ENCODE results near the gene AXDND1. TPM values are rescaled to one million over a fixed set of nuclear protein-coding genes. Genes with fewer than 3 reads are reported as not detected.

AXDND1 gene
- polyA plus RNA-seq, 1 donor from 2014 or later: 1.1 TPM

GRCh38 chr1:179440971-179441370, 75.2 kb downstream of the AXDND1 start:
- H4K20me1 ChIP-seq (ENCODE audit: insufficient read depth): no peaks in the 10 kb centered on the region
- H3K4me3 ChIP-seq (ENCODE audit: low read length): no peak overlapping the region

DNA sequence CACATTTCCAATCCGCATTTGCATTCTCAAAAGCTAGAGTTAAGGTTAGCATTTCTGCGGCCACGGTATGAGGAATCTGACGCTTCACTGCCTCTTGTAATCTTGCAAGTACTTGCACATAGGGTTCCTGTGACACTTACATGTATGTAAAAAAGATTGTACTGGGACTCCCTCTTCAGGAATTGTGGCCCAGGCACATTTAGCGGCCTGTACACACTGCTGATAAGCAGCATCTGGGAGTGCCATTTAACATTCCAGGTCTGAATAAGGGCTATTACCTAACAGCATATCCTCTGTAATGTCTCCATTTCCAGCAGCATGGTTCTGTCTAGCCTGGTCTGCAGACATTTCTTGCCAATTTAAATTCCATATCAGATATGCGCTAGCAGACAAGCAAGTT, 75.7 kb downstream of the AXDND1 start:
- Histone ChIP-seq H3K36me3 (ENCODE audit: insufficient read depth, low read length) (no peaks in the 10 kb centered on the region), H4K20me1 (ENCODE audit: insufficient read depth) (no peaks in the 10 kb centered on the region), H3F3A (ENCODE audit: insufficient read depth, low read length, poor library complexity, severe bottlenecking) (no peaks in the 10 kb centered on the region), H3K9me3 (ENCODE audit: low read length) (no peaks in the 10 kb centered on the region), H3K9ac (ENCODE audit: low read length) (no peak overlapping the region), H3K27ac (ENCODE audit: low read length) (no peak overlapping the region), H3K4me3 (ENCODE audit: low read length) (no peak overlapping the region), H3K4me2 (ENCODE audit: low read length) (no peak overlapping the region), H2AFZ (ENCODE audit: low read depth, low read length) (no peak overlapping the region), H3K79me2 (replicated peaks; ENCODE audit: insufficient read depth, low read length) (no peaks in the 10 kb centered on the region), H3K27me3 (ENCODE audit: insufficient read depth, low read depth, low read length) (no peaks in the 10 kb centered on the region), H3K9me2 (ENCODE audit: insufficient read depth, low read length) (no peaks in the 10 kb centered on the region)
- TF ChIP-seq EP300 (conservative IDR thresholded peaks at IDR 0.05; ENCODE audit: poor library complexity, severe bottlenecking): no peak
- no peak for TF ChIP-seq MXI1 (conservative IDR thresholded peaks at IDR 0.05; ENCODE audit: poor library complexity, severe bottlenecking)
- TF ChIP-seq SMC3 (conservative IDR thresholded peaks at IDR 0.05; ENCODE audit: poor library complexity): no peak
- TF ChIP-seq TAF1 (IDR thresholded peaks at IDR 0.05; ENCODE audit: low read depth): no peak
- TF ChIP-seq EZH2 (IDR thresholded peaks at IDR 0.05; ENCODE audit: borderline replicate concordance, insufficient read depth, low read length, poor library complexity, severe bottlenecking): no peak
- TF ChIP-seq REST (IDR thresholded peaks at IDR 0.05; ENCODE audit: borderline replicate concordance): no peak
- TF ChIP-seq RAD21 (conservative IDR thresholded peaks at IDR 0.05): no peak
- TF ChIP-seq, protein P1, sequence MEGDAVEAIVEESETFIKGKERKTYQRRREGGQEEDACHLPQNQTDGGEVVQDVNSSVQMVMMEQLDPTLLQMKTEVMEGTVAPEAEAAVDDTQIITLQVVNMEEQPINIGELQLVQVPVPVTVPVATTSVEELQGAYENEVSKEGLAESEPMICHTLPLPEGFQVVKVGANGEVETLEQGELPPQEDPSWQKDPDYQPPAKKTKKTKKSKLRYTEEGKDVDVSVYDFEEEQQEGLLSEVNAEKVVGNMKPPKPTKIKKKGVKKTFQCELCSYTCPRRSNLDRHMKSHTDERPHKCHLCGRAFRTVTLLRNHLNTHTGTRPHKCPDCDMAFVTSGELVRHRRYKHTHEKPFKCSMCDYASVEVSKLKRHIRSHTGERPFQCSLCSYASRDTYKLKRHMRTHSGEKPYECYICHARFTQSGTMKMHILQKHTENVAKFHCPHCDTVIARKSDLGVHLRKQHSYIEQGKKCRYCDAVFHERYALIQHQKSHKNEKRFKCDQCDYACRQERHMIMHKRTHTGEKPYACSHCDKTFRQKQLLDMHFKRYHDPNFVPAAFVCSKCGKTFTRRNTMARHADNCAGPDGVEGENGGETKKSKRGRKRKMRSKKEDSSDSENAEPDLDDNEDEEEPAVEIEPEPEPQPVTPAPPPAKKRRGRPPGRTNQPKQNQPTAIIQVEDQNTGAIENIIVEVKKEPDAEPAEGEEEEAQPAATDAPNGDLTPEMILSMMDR (IDR thresholded peaks at IDR 0.05; ENCODE audit: poor library complexity, severe bottlenecking): no peak

More at GRCh38 chr1:179440971-179441370, 75.2 kb downstream of the AXDND1 start:
- no peak overlapping the region for H3K27ac ChIP-seq (ENCODE audit: low read length)
- no peak overlapping the region for H2AFZ ChIP-seq (ENCODE audit: low read depth, low read length)
- no peaks in the 10 kb centered on the region for H3F3A ChIP-seq (ENCODE audit: insufficient read depth, low read length, poor library complexity, severe bottlenecking)
- H3K4me2 ChIP-seq (ENCODE audit: low read length): no peak overlapping the region
- H3K36me3 ChIP-seq (ENCODE audit: insufficient read depth, low read length): no peaks in the 10 kb centered on the region
- H3K27me3 ChIP-seq (ENCODE audit: insufficient read depth, low read depth, low read length): no peaks in the 10 kb centered on the region
- TF ChIP-seq RAD21 (conservative IDR thresholded peaks at IDR 0.05): no peak
- TF ChIP-seq EP300 (conservative IDR thresholded peaks at IDR 0.05; ENCODE audit: poor library complexity, severe bottlenecking): no peak
- TF ChIP-seq SMC3 (conservative IDR thresholded peaks at IDR 0.05; ENCODE audit: poor library complexity): no peak
- no peak for TF ChIP-seq POLR2AphosphoS5 (IDR thresholded peaks at IDR 0.05)
- TF ChIP-seq EZH2 (IDR thresholded peaks at IDR 0.05; ENCODE audit: borderline replicate concordance, insufficient read depth, low read length, poor library complexity, severe bottlenecking): no peak
- no peak for TF ChIP-seq MXI1 (conservative IDR thresholded peaks at IDR 0.05; ENCODE audit: poor library complexity, severe bottlenecking)
- no peak for TF ChIP-seq TAF1 (IDR thresholded peaks at IDR 0.05; ENCODE audit: low read depth)
- TF ChIP-seq REST (IDR thresholded peaks at IDR 0.05; ENCODE audit: borderline replicate concordance): no peak
- TF ChIP-seq, protein P1 (IDR thresholded peaks at IDR 0.05; ENCODE audit: poor library complexity, severe bottlenecking): no peak
- H3K9me3 ChIP-seq (ENCODE audit: low read length): no peaks in the 10 kb centered on the region
- no peaks in the 10 kb centered on the region for H3K79me2 ChIP-seq (replicated peaks; ENCODE audit: insufficient read depth, low read length)
- no peaks in the 10 kb centered on the region for H3K9me2 ChIP-seq (ENCODE audit: insufficient read depth, low read length)
- H3K9ac ChIP-seq (ENCODE audit: low read length): no peak overlapping the region

Measured in neural cell (in vitro differentiated cells).